ENCODE measurements around the gene NFIA. TPM values are rescaled to one million over a fixed set of nuclear protein-coding genes. Genes with fewer than 3 reads are reported as not detected.

The NFIA gene
- total and polyA plus RNA-seq, 10 of the 15 experiments (the other 5 are each of a cell fraction or from before 2014, with no cell fraction given), result 0.10 to 0.16 TPM; not detected in 8

DNA sequence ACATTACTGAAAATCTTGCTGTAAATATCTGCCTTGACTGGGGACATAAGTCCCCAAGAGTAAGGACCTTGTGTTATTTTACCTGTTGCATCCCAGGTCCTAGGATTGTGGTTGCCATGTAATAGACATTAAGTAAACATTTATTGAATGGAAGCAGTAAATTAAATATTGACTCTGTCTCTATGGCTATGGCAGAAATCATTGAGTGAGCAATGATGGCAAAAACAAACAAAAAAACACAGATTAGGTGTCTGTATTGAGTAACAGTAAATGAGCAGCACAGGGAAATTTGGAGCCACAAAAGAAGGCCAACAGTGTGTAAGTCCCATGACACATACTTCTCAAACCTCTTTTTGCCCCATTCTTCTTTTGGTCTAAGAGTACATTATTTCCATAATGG lies 240.4 kb downstream of the NFIA start:
- H3K9me3 ChIP-seq (replicated peaks; ENCODE audit: control insufficient read depth, insufficient read depth, low read length), result no peaks in the 10 kb centered on the region
- ChIA-PET CTCF (no interaction called here), SMC1A (ENCODE audit: uncharacterized antibody, unreplicated experiment) (no interaction called here), POLR2A (no interaction called here), RAD21 (ENCODE audit: unreplicated experiment) (no interaction called here)
- ATAC-seq (no peak), FAIRE-seq (no peak), DNase-seq (ENCODE audit: low read depth, low spot score) (no peak)
- no peaks in the 10 kb centered on the region for H3K27me3 ChIP-seq (replicated peaks in 1 of 2; ENCODE audit: control insufficient read depth in 2 of 2, insufficient read depth in 2 of 2, low read length in 1 of 2)
- H3K4me2 ChIP-seq (ENCODE audit: control insufficient read depth, insufficient read depth), result no peak overlapping the region
- in situ Hi-C loops (cut with MboI), result no loop called here
- no peaks in the 10 kb centered on the region; the same call in 1 of the 2 replicates for H3K4me1 ChIP-seq (ENCODE audit: control insufficient read depth, insufficient read depth, low read length)
- no TSS peak for BruUV-seq (replicated peaks)
- no peak overlapping the region for H3K9ac ChIP-seq (ENCODE audit: control insufficient read depth, insufficient read depth, low read length)
- intact Hi-C loops (cut with micrococcal nuclease; ENCODE audit: unreplicated experiment), result no loop called here
- TF ChIP-seq RBBP5 (conservative IDR thresholded peaks at IDR 0.05) (no peak), ZZZ3 (IDR thresholded peaks at IDR 0.05; ENCODE audit: control insufficient read depth, insufficient read length, low read depth) (no peak), SREBF1 (IDR thresholded peaks at IDR 0.05; ENCODE audit: low read length) (no peak), NKRF (conservative IDR thresholded peaks at IDR 0.05) (no peak), RFX5 (IDR thresholded peaks at IDR 0.05; ENCODE audit: low read depth, low read length) (no peak), SRF (IDR thresholded peaks at IDR 0.05; ENCODE audit: low read depth in 2 of 2, low read length in 2 of 2) (no peak), YY1 (IDR thresholded peaks at IDR 0.05; ENCODE audit: low read depth, low read length) (no peak), MXI1 (IDR thresholded peaks at IDR 0.05; ENCODE audit: low read depth, low read length) (no peak), RUNX3 (IDR thresholded peaks at IDR 0.05; ENCODE audit: low read length) (no peak), ATF3 (IDR thresholded peaks at IDR 0.05; ENCODE audit: borderline replicate concordance, extremely low read depth, low read depth, low read length) (no peak), BRCA1 (IDR thresholded peaks at IDR 0.05; ENCODE audit: low read depth, low read length) (no peak), NR2C2 (IDR thresholded peaks at IDR 0.05; ENCODE audit: borderline replicate concordance, control insufficient read depth, insufficient read length, low read depth) (no peak), RB1 (IDR thresholded peaks at IDR 0.05; ENCODE audit: borderline replicate concordance) (no peak), NRF1 (conservative IDR thresholded peaks at IDR 0.05; ENCODE audit: low read depth, low read length) (no peak), ZNF622 (IDR thresholded peaks at IDR 0.05) (no peak), CBX5 (IDR thresholded peaks at IDR 0.05; ENCODE audit: low read depth) (no peak)
- TF ChIP-seq, protein P1, sequence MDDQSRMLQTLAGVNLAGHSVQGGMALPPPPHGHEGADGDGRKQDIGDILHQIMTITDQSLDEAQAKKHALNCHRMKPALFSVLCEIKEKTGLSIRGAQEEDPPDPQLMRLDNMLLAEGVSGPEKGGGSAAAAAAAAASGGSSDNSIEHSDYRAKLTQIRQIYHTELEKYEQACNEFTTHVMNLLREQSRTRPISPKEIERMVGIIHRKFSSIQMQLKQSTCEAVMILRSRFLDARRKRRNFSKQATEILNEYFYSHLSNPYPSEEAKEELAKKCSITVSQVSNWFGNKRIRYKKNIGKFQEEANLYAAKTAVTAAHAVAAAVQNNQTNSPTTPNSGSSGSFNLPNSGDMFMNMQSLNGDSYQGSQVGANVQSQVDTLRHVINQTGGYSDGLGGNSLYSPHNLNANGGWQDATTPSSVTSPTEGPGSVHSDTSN (IDR thresholded peaks at IDR 0.05; ENCODE audit: insufficient replicate concordance, low read depth, low read length), result no peak
- TF ChIP-seq, protein P2, sequence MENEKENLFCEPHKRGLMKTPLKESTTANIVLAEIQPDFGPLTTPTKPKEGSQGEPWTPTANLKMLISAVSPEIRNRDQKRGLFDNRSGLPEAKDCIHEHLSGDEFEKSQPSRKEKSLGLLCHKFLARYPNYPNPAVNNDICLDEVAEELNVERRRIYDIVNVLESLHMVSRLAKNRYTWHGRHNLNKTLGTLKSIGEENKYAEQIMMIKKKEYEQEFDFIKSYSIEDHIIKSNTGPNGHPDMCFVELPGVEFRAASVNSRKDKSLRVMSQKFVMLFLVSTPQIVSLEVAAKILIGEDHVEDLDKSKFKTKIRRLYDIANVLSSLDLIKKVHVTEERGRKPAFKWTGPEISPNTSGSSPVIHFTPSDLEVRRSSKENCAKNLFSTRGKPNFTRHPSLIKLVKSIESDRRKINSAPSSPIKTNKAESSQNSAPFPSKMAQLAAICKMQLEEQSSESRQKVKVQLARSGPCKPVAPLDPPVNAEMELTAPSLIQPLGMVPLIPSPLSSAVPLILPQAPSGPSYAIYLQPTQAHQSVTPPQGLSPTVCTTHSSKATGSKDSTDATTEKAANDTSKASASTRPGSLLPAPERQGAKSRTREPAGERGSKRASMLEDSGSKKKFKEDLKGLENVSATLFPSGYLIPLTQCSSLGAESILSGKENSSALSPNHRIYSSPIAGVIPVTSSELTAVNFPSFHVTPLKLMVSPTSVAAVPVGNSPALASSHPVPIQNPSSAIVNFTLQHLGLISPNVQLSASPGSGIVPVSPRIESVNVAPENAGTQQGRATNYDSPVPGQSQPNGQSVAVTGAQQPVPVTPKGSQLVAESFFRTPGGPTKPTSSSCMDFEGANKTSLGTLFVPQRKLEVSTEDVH (IDR thresholded peaks at IDR 0.05; ENCODE audit: low read depth, partially characterized antibody), result no peak
- no peaks in the 10 kb centered on the region for H3K36me3 ChIP-seq (ENCODE audit: control insufficient read depth in 2 of 2, insufficient read depth in 2 of 2, low read length in 1 of 2)
- no peak overlapping the region for H2AFZ ChIP-seq (ENCODE audit: control insufficient read depth, low read depth, low read length)
- H4K20me1 ChIP-seq (ENCODE audit: control insufficient read depth, insufficient read depth), result no peaks in the 10 kb centered on the region
- no peak overlapping the region for H3K27ac ChIP-seq (ENCODE audit: control insufficient read depth, insufficient read depth)
- no peaks in the 10 kb centered on the region for H3K79me2 ChIP-seq (ENCODE audit: control insufficient read depth, insufficient read depth, low read length)
- H3K4me3 ChIP-seq, result no peak overlapping the region

Measured in GM12878 (cell line).